ENCODE data around the gene PPFIA1. TPM values are rescaled to one million over a fixed set of nuclear protein-coding genes. Genes with fewer than 3 reads are reported as not detected.

The PPFIA1 gene
- total and polyA plus RNA-seq, 4 donors = 27.5 to 85.0 (median 43.5) TPM

DNA sequence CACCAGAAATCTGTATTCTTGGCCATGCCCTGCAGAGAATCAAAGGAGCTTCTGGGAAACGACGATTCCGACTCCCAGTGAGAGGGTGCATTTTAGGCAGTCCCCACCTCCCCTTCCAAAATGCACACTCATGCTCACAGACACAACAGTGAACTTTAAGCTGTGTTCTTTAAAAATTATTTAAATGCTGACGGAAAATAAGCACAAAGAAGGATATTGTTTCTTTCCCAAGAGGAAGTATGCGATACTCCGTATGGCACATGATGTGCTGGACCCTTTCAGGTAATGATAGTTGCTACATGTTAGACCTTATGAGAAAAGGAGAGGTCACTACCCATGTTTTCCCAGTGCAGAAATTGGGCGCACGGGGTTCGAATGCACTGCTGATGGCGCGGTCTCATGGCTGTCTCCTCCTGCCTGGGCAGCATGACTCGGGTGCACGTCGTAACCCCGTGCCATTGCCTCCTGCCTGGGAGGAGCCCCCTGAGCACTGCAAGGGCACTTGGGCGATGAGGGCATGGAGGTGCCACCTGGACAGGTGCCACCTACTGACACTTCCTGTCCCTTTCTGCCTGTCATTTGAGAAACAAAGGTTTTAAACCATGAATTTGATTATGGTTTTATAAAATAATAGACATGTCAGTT lies 64.0 kb downstream of the PPFIA1 start:
- no peak overlapping the region for H3K9ac ChIP-seq (ENCODE audit: insufficient read depth in 1 of 2, low read length in 2 of 2)
- DNase-seq = no peak
- no peak for ATAC-seq (ENCODE audit: insufficient read depth, low FRiP score)
- 95 to 96% methylated on average over 16 of the region's 16 CpGs for WGBS, 2 donors
- H3K4me1 ChIP-seq (ENCODE audit: control insufficient read depth in 5 of 5, insufficient read depth in 5 of 5, low read length in 5 of 5) = peaks cover 0 to 11% (median 0%) of the 10 kb centered on the region in 5 donors
- TF ChIP-seq CTCF (IDR thresholded peaks at IDR 0.05; ENCODE audit: control extremely low read depth, extremely low read depth) = no peak
- no peaks in the 10 kb centered on the region for H3K9me3 ChIP-seq (ENCODE audit: control insufficient read depth in 4 of 4, insufficient read depth in 3 of 4, low read length in 3 of 4)
- H3K27me3 ChIP-seq (ENCODE audit: control insufficient read depth in 3 of 3, insufficient read depth in 3 of 3, low read length in 2 of 3) = no peaks in the 10 kb centered on the region
- no peak overlapping the region for H3K27ac ChIP-seq (ENCODE audit: low read depth in 1 of 2, low read length in 1 of 2)
- no peak overlapping the region for H3K4me3 ChIP-seq
- H3K36me3 ChIP-seq (ENCODE audit: control insufficient read depth in 4 of 4, insufficient read depth in 4 of 4, low read length in 4 of 4) = peaks cover 43 to 73% (median 47%) of the 10 kb centered on the region in 4 donors

DNA sequence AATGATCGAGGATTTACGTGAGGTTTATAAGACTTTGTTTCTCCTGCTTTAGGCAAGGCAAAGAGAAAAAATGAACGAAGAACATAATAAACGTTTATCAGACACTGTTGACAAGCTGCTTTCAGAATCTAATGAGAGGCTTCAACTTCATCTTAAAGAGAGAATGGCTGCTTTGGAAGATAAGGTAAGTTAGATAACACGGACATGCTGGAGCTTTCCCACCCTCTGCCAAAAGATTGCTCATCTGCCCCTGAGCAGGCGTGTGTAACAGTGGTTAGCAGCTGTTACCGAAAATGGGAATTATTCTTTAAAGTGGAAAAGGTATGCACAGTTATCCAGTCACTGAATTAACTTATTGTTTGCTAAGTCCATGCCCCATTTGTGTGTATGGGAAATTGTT lies 65.0 kb downstream of the PPFIA1 start:
- TF ChIP-seq CTCF (IDR thresholded peaks at IDR 0.05; ENCODE audit: control extremely low read depth, extremely low read depth) = no peak
- no peak overlapping the region for H3K9ac ChIP-seq (ENCODE audit: insufficient read depth in 1 of 2, low read length in 2 of 2)
- no peak overlapping the region for H3K27ac ChIP-seq (ENCODE audit: low read depth in 1 of 2, low read length in 1 of 2)
- no peaks in the 10 kb centered on the region for H3K27me3 ChIP-seq (ENCODE audit: control insufficient read depth in 3 of 3, insufficient read depth in 3 of 3, low read length in 2 of 3)
- peaks cover 43 to 65% (median 46%) of the 10 kb centered on the region in 4 donors for H3K36me3 ChIP-seq (ENCODE audit: control insufficient read depth in 4 of 4, insufficient read depth in 4 of 4, low read length in 4 of 4)
- ATAC-seq (ENCODE audit: insufficient read depth, low FRiP score) = no peak
- 91 to 97% methylated on average over 7 of the region's 7 CpGs for WGBS, 2 donors
- H3K4me3 ChIP-seq = no peak overlapping the region
- no peaks in the 10 kb centered on the region for H3K9me3 ChIP-seq (ENCODE audit: control insufficient read depth in 4 of 4, insufficient read depth in 3 of 4, low read length in 3 of 4)
- DNase-seq = no peak
- H3K4me1 ChIP-seq (ENCODE audit: control insufficient read depth in 5 of 5, insufficient read depth in 5 of 5, low read length in 5 of 5) = peaks cover 0 to 11% (median 0%) of the 10 kb centered on the region in 5 donors

DNA sequence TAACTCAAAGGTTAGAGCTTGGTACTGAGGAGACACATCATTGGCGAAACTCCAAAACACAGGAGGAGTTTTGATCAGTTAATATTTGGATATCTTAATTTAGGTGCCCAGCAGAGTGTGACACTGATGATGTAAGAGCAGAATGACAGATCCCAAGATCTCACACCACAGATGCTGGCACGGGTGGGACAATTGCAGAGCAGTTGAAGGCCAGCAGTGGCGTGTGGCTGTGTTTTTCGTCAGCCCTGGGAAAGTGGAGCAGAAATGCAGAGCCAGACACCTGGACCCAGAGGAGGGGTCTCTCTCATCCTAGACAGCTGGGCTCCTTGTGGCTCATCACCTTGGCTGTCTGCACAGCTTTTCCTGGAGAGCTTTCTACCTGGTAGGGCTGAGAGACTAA lies 68.1 kb downstream of the PPFIA1 start:
- H3K36me3 ChIP-seq (ENCODE audit: control insufficient read depth in 4 of 4, insufficient read depth in 4 of 4, low read length in 4 of 4) = peaks cover 36 to 54% (median 39%) of the 10 kb centered on the region in 4 donors
- ATAC-seq (ENCODE audit: insufficient read depth, low FRiP score) = no peak
- H3K27ac ChIP-seq (ENCODE audit: low read depth in 1 of 2, low read length in 1 of 2) = no peak overlapping the region
- no peaks in the 10 kb centered on the region for H3K9me3 ChIP-seq (ENCODE audit: control insufficient read depth in 4 of 4, insufficient read depth in 3 of 4, low read length in 3 of 4)
- H3K9ac ChIP-seq (ENCODE audit: insufficient read depth in 1 of 2, low read length in 2 of 2) = no peak overlapping the region
- no peak for DNase-seq
- H3K4me3 ChIP-seq = no peak overlapping the region
- 86 to 93% methylated on average over 4 of the region's 4 CpGs for WGBS, 2 donors
- no peak for TF ChIP-seq CTCF (IDR thresholded peaks at IDR 0.05; ENCODE audit: control extremely low read depth, extremely low read depth)
- no peaks in the 10 kb centered on the region for H3K27me3 ChIP-seq (ENCODE audit: control insufficient read depth in 3 of 3, insufficient read depth in 3 of 3, low read length in 2 of 3)
- peaks cover 0 to under 1% (median 0%) of the 10 kb centered on the region in 5 donors for H3K4me1 ChIP-seq (ENCODE audit: control insufficient read depth in 5 of 5, insufficient read depth in 5 of 5, low read length in 5 of 5)

GRCh38 chr11:70339066-70339465 lies 68.6 kb downstream of the PPFIA1 start:
- Histone ChIP-seq H3K9me3 (ENCODE audit: control insufficient read depth in 4 of 4, insufficient read depth in 3 of 4, low read length in 3 of 4) (no peaks in the 10 kb centered on the region), H3K4me3 (no peak overlapping the region), H3K36me3 (ENCODE audit: control insufficient read depth in 4 of 4, insufficient read depth in 4 of 4, low read length in 4 of 4) (peaks cover 34 to 55% (median 39%) of the 10 kb centered on the region in 4 donors), H3K27me3 (ENCODE audit: control insufficient read depth in 3 of 3, insufficient read depth in 3 of 3, low read length in 2 of 3) (no peaks in the 10 kb centered on the region), H3K9ac (ENCODE audit: insufficient read depth in 1 of 2, low read length in 2 of 2) (no peak overlapping the region), H3K4me1 (ENCODE audit: control insufficient read depth in 5 of 5, insufficient read depth in 5 of 5, low read length in 5 of 5) (no peaks in the 10 kb centered on the region), H3K27ac (ENCODE audit: low read depth in 1 of 2, low read length in 1 of 2) (no peak overlapping the region)
- ATAC-seq (ENCODE audit: insufficient read depth, low FRiP score) (no peak), DNase-seq (no peak)
- no peak for TF ChIP-seq CTCF (IDR thresholded peaks at IDR 0.05; ENCODE audit: control extremely low read depth, extremely low read depth)
- 88 to 94% methylated on average over 8 of the region's 8 CpGs for WGBS, 2 donors

Measured in lung (tissue), 12 donors.